HCT116 (cell line): ENCODE results near the gene DOCK1.

Source experiments
- ATF3 ChIP-seq: IDR thresholded peaks from 2 replicates; pipeline ENCODE4 v1.6.1; 2012
- CEBPB ChIP-seq: IDR thresholded peaks from 2 replicates; pipeline ENCODE4 v1.6.1; 2012; ENCODE audit warnings: low read depth
- CTCF ChIP-seq, 3 experiments: fragments of 200-600 bp in 1 of 3; sonication (generic) in 1 of 3; IDR thresholded peaks in 2 of 3; conservative IDR thresholded peaks in 1 of 3; 2 replicates each; pipeline ENCODE4 v1.5.1; 2012 to 2017; ENCODE audit warnings: low read depth in 2 of 3, low read length in 2 of 3, antibody characterized with exemption in 1 of 3, borderline replicate concordance in 1 of 3, control low read depth in 1 of 3, mild to moderate bottlenecking in 1 of 3, mixed read lengths in 1 of 3, mixed run types in 1 of 3, moderate library complexity in 1 of 3; ENCODE audit not compliant: insufficient read depth in 1 of 3
- ELF1 ChIP-seq: IDR thresholded peaks from 2 replicates; pipeline ENCODE4 v1.6.1; 2012; ENCODE audit warnings: low read depth, borderline replicate concordance
- EZH2 ChIP-seq: fragments of 200-600 bp; sonication (generic); IDR thresholded peaks from 2 replicates; pipeline ENCODE4 v1.6.1; 2017; ENCODE audit warnings: antibody characterized with exemption, mixed run types
- MAX ChIP-seq: IDR thresholded peaks from 2 replicates; pipeline ENCODE4 v1.6.1; 2012
- POLR2A ChIP-seq: IDR thresholded peaks from 2 replicates; pipeline ENCODE4 v1.7.0; 2011; ENCODE audit warnings: borderline replicate concordance; ENCODE audit not compliant: insufficient read depth, insufficient read length; ENCODE audit errors: extremely low read depth
- POLR2AphosphoS5 ChIP-seq: IDR thresholded peaks from 2 replicates; pipeline ENCODE4 v1.6.1; 2011; ENCODE audit warnings: mild to moderate bottlenecking, low read depth, low read length, moderate library complexity
- RAD21 ChIP-seq: IDR thresholded peaks from 2 replicates; pipeline ENCODE4 v1.6.1; 2012; ENCODE audit warnings: low read depth, mild to moderate bottlenecking
- REST ChIP-seq: IDR thresholded peaks from 2 replicates; pipeline ENCODE4 v1.6.1; 2012; ENCODE audit warnings: low read depth
- SIN3A ChIP-seq: IDR thresholded peaks from 2 replicates; pipeline ENCODE4 v1.6.1; 2012; ENCODE audit warnings: low read depth
- SRF ChIP-seq: IDR thresholded peaks from 2 replicates; pipeline ENCODE4 v1.6.1; 2012; ENCODE audit warnings: low read depth
- YY1 ChIP-seq: IDR thresholded peaks from 2 replicates; pipeline ENCODE4 v1.6.1; 2011; ENCODE audit warnings: low read length, low read depth, moderate library complexity, mild to moderate bottlenecking; ENCODE audit not compliant: insufficient replicate concordance; ENCODE audit errors: extremely low read depth
- ZFX ChIP-seq: fragments of 450-650 bp; IDR thresholded peaks from 2 replicates; pipeline ENCODE4 v1.6.1; 2017

- TF ChIP-seq POLR2A, result no peak
- no peak for TF ChIP-seq EZH2
- no peak for TF ChIP-seq CTCF (IDR thresholded peaks at IDR 0.05 in 2 of 3, conservative IDR thresholded peaks at IDR 0.05 in 1 of 3; ENCODE audit: borderline replicate concordance in 1 of 3, insufficient read depth in 1 of 3, low read depth in 2 of 3, low read length in 2 of 3)
- TF ChIP-seq YY1, result no peak
- no peak for TF ChIP-seq ATF3
- no peak for TF ChIP-seq POLR2AphosphoS5
- TF ChIP-seq MAX, result no peak
- TF ChIP-seq REST, result no peak
- no peak for TF ChIP-seq ZFX
- TF ChIP-seq ELF1, result no peak
- no peak for TF ChIP-seq RAD21
- no peak for TF ChIP-seq CEBPB
- no peak for TF ChIP-seq SRF
- no peak for TF ChIP-seq SIN3A
Measured at GRCh38 chr10:127245456-127245855, 340.2 kb downstream of the DOCK1 start.
